GM19463 (cell line): ENCODE measurements around the gene ERAL1.
A peak's percentile ranks its signal among the peaks of the same experiment; 100 is the strongest.
"Not testable (repeated sequence)": the region's sequence is repeated elsewhere in the genome, so short reads cannot be mapped to it uniquely, and the experiment has no call there.

Experiments
- ATAC-seq: cut with Tn5 transposase; IDR thresholded peaks from one replicate; pipeline ENCODE4 v1.9.1; 2021; ENCODE audit warnings: mild to moderate bottlenecking, moderate library complexity; ENCODE audit not compliant: unreplicated experiment

Gene ERAL1

DNA sequence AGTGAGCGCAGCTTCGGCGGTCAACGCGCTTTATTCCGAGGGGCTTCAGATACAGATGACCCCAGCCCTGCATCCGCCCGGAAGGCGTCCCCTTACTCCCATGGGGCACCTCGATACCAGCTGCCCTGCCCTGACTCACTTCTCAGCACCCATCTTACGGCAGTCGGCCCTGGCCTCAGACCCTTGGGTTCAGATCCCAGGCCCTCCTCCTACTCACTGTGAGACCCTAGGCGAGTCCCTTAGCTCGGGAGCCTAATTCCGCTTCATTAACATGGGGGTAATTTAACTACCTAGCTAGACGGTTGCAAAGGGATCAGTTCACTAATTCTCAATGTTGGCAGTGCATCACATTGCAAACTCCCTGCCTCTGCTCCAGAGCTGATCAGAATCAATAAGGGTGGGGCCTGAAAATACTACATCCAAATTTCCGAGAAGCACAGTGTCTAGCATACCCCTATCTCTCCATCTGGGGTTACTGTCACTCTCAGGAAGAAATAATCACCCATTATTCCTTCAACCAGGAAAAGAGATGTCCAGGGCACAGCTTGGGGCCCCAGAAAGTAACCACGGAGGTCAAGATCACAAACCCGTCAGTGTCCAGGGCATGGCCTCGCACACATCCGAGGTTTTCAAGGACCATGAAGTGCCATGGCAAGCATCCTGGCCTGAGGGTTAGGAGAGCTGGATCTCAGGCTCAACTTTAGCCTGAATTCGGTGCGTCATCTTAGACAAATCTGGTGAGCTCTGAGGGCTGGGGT, 43.1 kb downstream of the ERAL1 start:
- ATAC-seq, result no peak

DNA sequence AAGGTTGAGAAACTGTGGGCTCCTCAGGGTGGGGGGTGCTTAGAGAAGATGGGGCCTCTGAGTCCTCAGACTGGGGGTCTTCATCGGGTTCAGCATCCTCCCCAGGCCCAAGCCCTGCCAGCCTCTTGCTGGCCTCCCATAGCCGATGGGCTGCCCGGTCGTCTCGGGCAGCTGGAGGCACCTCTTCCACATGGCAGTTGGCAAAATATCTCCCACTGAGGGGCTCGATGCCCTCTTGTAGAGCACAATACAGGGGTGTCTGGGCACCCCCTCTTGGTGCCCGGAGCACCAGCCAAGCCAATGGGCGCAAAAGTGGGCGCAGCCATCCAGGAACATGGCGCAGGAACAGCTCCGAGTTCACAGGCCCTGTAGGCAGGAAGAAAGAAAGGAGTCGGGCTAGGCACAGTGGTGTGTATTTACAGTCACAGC, 43.7 kb downstream of the ERAL1 start:
- no peak for ATAC-seq

DNA sequence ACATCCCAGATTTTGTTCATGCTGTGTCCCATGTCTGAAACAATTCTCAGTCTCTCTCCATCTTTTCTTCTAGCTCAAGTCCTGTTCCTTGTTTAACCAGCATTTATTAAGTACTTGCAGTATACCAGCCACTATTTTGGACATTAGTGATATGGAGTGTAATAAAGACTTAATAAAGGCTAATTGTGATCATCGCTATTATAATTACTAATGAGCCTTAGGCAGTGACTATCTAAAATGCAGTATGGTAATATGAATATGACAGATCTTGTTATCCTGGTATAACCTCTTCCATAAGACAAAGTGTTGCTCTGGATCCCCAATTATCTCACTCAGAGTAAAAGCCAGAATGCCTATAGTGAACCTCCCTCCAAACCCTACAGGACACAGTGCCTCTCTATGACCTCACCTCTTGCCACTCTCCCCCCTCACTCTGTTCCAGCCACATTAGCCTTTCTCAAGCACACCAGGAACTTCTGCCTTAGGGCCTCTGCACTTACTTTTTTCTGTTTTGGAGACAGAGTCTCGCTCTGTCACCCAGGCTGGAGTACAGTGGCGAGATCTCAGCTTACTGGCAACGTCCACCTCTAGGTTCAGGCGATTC, 44.5 kb downstream of the ERAL1 start:
- ATAC-seq, result no peak

DNA sequence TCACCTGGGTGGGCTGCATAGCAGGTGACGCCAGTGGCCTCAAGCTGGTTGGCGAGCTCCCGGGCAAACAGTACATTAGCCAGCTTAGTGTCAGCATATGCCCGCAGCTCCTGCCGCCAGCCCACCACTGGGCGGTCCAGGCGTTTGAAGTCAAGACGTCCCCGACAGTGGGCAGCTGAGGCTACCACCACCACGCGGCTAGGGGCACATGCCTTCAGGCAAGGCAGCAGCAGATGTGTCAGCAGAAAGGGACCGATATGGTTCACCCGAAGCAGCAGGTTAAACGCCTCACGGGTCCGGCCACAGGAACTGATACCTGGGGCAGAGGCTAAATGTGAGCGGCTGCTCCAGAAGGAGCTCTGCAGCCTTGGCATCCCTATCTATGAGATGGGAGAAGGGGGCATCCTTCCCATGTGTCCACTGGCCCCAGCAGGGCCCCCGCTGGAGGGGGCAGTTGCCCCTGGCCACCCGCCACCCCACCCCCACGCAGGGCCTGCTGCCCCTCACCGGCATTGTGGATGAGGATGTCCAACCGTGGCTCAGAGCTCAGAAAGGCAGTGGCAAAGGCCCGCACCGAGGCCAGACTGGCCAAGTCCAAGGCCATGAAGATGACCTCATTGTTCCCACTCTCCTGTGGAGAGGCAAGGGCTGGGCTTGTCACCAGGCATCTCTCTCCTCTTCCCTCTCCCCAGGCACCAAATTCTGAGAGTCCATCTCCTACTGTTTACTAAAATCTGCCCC, 46.3 kb downstream of the ERAL1 start:
- ATAC-seq, result no peak

DNA sequence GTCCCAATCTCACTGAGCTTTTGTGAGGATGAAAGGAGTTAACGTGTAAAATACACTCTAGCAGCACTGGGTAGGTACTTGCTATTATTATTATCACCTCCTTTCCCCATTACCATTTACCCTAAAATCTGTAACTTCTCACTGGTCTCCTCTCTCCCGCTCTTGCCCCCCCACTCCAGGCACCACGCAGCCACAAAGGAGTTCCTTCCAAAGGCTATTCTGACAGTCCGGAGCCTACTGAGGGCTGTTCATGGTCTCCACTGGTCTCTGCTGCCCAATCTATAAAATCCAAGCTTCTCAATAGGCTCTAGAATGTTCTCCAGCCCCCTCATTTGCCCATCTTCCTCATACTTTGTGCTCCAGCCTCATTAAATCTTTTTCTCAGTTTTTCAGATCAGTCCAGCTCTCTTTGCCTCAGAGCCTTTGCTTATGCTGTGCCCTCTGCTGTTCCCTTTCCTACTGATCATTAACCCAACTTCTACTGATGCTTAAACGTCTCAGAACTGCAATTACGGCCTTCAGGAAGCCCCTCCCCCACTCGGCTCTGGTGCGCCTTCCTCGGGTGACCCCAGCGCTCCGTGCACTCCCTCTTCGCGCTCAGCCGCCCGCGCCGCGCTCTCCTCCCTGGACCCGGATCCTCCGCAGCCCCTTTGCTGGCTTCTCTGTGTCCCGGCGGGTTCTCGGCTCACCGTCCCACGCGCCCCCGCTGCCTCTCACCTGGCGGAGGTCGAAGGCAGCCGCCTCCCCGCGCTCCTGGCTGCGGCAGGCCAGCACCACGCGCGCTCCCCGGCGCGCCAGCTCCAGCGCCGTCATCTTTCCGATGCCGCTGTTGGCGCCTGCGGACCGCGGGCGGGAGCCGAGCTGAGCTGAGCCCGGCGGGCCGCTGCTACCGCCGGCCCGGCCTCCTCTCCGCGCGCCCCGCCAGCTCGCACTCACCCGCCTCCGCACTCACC, 47.3 kb downstream of the ERAL1 start:
- peak; percentile 24 for ATAC-seq

GRCh38 chr17:28902819-28903545, 48.2 kb downstream of the ERAL1 start, which contains the start of gene DHRS13:
Gene DHRS13 (minus strand): TSS chr17:28903079. CDS start chr17:28902944, 135 bp downstream.
- ATAC-seq, result peak; percentile 90

DNA sequence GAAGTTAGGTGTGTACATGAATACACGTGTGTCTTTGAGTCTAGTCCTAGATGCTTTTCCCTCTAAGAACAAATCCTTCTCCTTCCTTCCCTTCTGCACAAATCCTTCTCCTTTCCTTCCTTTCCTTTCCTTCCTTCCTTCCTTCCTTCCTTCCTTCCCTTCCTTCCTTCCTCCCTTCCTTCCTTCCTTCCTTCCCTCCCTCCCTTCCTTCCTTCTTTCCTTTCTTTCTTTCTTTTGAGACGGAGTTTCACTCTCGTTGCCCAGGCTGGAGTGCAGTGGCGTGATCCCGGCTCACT, 48.7 kb downstream of the ERAL1 start:
- ATAC-seq, result not testable (repeated sequence)

- no peak for ATAC-seq
Measured at GRCh38 chr17:28904800-28905199, 50.0 kb downstream of the ERAL1 start.

GRCh38 chr17:28906276-28906675, 51.5 kb downstream of the ERAL1 start:
- ATAC-seq, result no peak

- no peak for ATAC-seq
Measured at GRCh38 chr17:28906706-28907438, 52.1 kb downstream of the ERAL1 start.

- no peak for ATAC-seq
Measured at GRCh38 chr17:28907709-28908475, 53.1 kb downstream of the ERAL1 start.

DNA sequence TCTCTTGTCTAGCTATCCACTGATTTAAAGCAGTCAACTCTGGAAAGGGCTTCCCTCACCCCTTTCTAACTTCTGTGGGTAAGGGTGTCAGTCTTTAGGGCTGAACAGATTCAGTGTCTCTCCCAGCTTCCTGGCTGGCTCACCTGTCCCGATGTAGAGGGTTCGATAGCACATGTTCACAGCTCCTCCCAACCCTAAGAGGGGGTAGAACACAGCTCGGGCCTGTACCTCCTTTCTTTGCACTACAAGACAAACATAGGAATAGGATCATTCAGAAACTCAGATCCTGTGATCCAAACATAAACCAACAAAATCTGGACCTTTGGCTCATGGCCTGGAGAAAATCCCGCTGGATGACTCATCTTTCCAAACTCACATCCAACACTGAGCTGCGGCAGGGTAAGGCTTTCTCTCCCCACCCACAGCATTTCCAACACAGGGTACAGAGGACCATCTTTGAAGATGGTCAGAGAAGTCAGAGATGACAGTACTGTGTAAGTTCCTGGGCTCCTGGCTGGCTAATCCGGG, 53.9 kb downstream of the ERAL1 start:
- ATAC-seq, result no peak

- ATAC-seq, result no peak
Measured at GRCh38 chr17:28910534-28910933, 55.7 kb downstream of the ERAL1 start.
